SK-N-SH (cell line): ENCODE results near the gene CLEC4E. TPM values are rescaled to one million over a fixed set of nuclear protein-coding genes. Genes with fewer than 3 reads are reported as not detected.

Source experiments
- CTCF ChIA-PET: fragments of 300-600, 350-600 bp; formaldehyde crosslinking; extraction: SDS; loops from one replicate; lab custom pipeline; 2021; lab: Yijun Ruan, JAX
- POLR2A ChIA-PET: fragments of 350-600 bp; sonication (Branson Sonifier 250); formaldehyde crosslinking; extraction: SDS; loops from one replicate; lab custom pipeline; 2020; ENCODE audit warnings: antibody characterized with exemption, inconsistent platforms; lab: Yijun Ruan, JAX
- DNase-seq: peaks from one replicate; pipeline ENCODE4 v3.0.0; 2012
- H2AFZ ChIP-seq: fragments of 200-600 bp; sonication (generic); 2 replicates; pipeline ENCODE4 v1.8.1; 2016; ENCODE audit warnings: antibody characterized with exemption, mild to moderate bottlenecking, low read depth
- H3F3A ChIP-seq: fragments of 200-600 bp; sonication (generic); replicated peaks from 2 replicates; pipeline ENCODE3; 2016; ENCODE audit warnings: antibody characterized with exemption, mild to moderate bottlenecking; ENCODE audit not compliant: insufficient read depth
- H3K27ac ChIP-seq, 2 experiments: fragments of 200-500 bp in 1 of 2; fragments of 200-600 bp in 1 of 2; sonication (Bioruptor generic) in 1 of 2; sonication (generic), shearing (Covaris generic) in 1 of 2; 2 replicates each; pipeline versions ENCODE4 v1.5.1 to v1.6.1; 2014 to 2016; ENCODE audit warnings: low read depth in 2 of 2, inconsistent platforms in 1 of 2, low read length in 1 of 2, mild to moderate bottlenecking in 1 of 2, mixed read lengths in 1 of 2
- H3K27me3 ChIP-seq: fragments of 200-600 bp; sonication (generic), shearing (Covaris generic); 2 replicates; pipeline ENCODE4 v1.6.1; 2016; ENCODE audit warnings: mixed run types; ENCODE audit not compliant: insufficient read depth
- H3K36me3 ChIP-seq, 2 experiments: fragments of 200-500 bp in 1 of 2; fragments of 200-600 bp in 1 of 2; sonication (Bioruptor generic) in 1 of 2; sonication (generic) in 1 of 2; replicated peaks in 1 of 2; 2 replicates each; pipeline versions ENCODE3 to v1.5.1; 2014 to 2016; ENCODE audit warnings: low read length in 1 of 2, mild to moderate bottlenecking in 1 of 2; ENCODE audit not compliant: insufficient read depth in 2 of 2, control insufficient read depth in 1 of 2
- H3K4me1 ChIP-seq, 2 experiments: fragments of 200-500 bp in 1 of 2; fragments of 200-600 bp in 1 of 2; sonication (Bioruptor generic) in 1 of 2; sonication (generic), shearing (Covaris generic) in 1 of 2; 2 replicates each; pipeline versions ENCODE4 v1.5.1 to v1.6.1; 2014 to 2016; ENCODE audit warnings: low read depth in 1 of 2, low read length in 1 of 2, mixed run types in 1 of 2; ENCODE audit not compliant: insufficient read depth in 2 of 2, control insufficient read depth in 1 of 2
- H3K4me2 ChIP-seq: fragments of 200-600 bp; sonication (generic), shearing (Covaris generic); 2 replicates; pipeline ENCODE4 v1.6.1; 2017; ENCODE audit warnings: mixed run types
- H3K4me3 ChIP-seq, 2 experiments: fragments of 200-500 bp in 1 of 2; fragments of 200-600 bp in 1 of 2; sonication (Bioruptor generic) in 1 of 2; sonication (generic), shearing (Covaris generic) in 1 of 2; 2 replicates each; pipeline versions ENCODE4 v1.5.1 to v1.8.1; 2014 to 2016; ENCODE audit warnings: low read depth in 2 of 2, inconsistent platforms in 1 of 2, low read length in 1 of 2, mild to moderate bottlenecking in 1 of 2, mixed read lengths in 1 of 2, moderate library complexity in 1 of 2
- H3K79me2 ChIP-seq: fragments of 200-600 bp; sonication (generic); 2 replicates; pipeline ENCODE4 v1.8.1; 2017; ENCODE audit warnings: mild to moderate bottlenecking; ENCODE audit not compliant: insufficient read depth
- H3K9ac ChIP-seq: fragments of 200-600 bp; sonication (generic); 2 replicates; pipeline ENCODE4 v1.6.1; 2017; ENCODE audit warnings: mixed run types
- H3K9me2 ChIP-seq: fragments of 200-600 bp; sonication (generic); 2 replicates; pipeline ENCODE4 v1.6.1; 2017; ENCODE audit warnings: mixed run types
- H3K9me3 ChIP-seq: fragments of 200-600 bp; sonication (generic); 2 replicates; pipeline ENCODE4 v1.6.1; 2017; ENCODE audit warnings: mixed run types, mild to moderate bottlenecking, moderate library complexity
- H4K20me1 ChIP-seq: fragments of 200-600 bp; sonication (generic); 2 replicates; pipeline ENCODE4 v1.6.1; 2017; ENCODE audit warnings: mild to moderate bottlenecking, mixed run types; ENCODE audit not compliant: insufficient read depth
- FOSL2 ChIP-seq: IDR thresholded peaks from 2 replicates; pipeline ENCODE4 v1.4.0; 2012; ENCODE audit warnings: low read depth, mild to moderate bottlenecking, moderate library complexity, borderline replicate concordance
- FOXM1 ChIP-seq: IDR thresholded peaks from 2 replicates; pipeline ENCODE4 v1.4.0; 2012; ENCODE audit warnings: low read depth, mild to moderate bottlenecking
- GABPA ChIP-seq: IDR thresholded peaks from 2 replicates; pipeline ENCODE4 v1.4.0; 2012; ENCODE audit warnings: low read depth, mild to moderate bottlenecking
- GATA2 ChIP-seq: sonication (generic); formaldehyde crosslinking; IDR thresholded peaks from 2 replicates; pipeline ENCODE4 v1.5.0; 2020; ENCODE audit warnings: mild to moderate bottlenecking, missing genetic modification reagents
- JUND ChIP-seq: IDR thresholded peaks from 2 replicates; pipeline ENCODE4 v1.4.0; 2012
- MXI1 ChIP-seq: IDR thresholded peaks from 2 replicates; pipeline ENCODE4 v1.6.1; 2012; ENCODE audit warnings: mild to moderate bottlenecking, low read depth, low read length, improper control_type of control experiment
- NFIC ChIP-seq: IDR thresholded peaks from 2 replicates; pipeline ENCODE4 v1.4.0; 2012; ENCODE audit warnings: borderline replicate concordance
- RAD21 ChIP-seq: IDR thresholded peaks from 2 replicates; pipeline ENCODE4 v1.6.1; 2012; ENCODE audit warnings: mild to moderate bottlenecking, low read length
- RFX5 ChIP-seq: IDR thresholded peaks from 2 replicates; pipeline ENCODE4 v1.6.1; 2012; ENCODE audit warnings: mild to moderate bottlenecking, improper control_type of control experiment, low read length
- RXRA ChIP-seq: IDR thresholded peaks from 2 replicates; pipeline ENCODE4 v1.4.0; 2012; ENCODE audit warnings: low read depth, mild to moderate bottlenecking, borderline replicate concordance
- SMC3 ChIP-seq: IDR thresholded peaks from 2 replicates; pipeline ENCODE4 v1.6.1; 2012; ENCODE audit warnings: low read depth, low read length, improper control_type of control experiment
- TAF1 ChIP-seq: IDR thresholded peaks from 2 replicates; pipeline ENCODE4 v1.6.1; 2012; ENCODE audit warnings: low read depth, mild to moderate bottlenecking, low read length, moderate library complexity, borderline replicate concordance
- TEAD4 ChIP-seq: IDR thresholded peaks from 2 replicates; pipeline ENCODE4 v1.4.0; 2012; ENCODE audit warnings: mild to moderate bottlenecking, borderline replicate concordance; ENCODE audit not compliant: insufficient read depth
- YY1 ChIP-seq: IDR thresholded peaks from 2 replicates; pipeline ENCODE4 v1.4.0; 2012; ENCODE audit warnings: low read depth, mild to moderate bottlenecking
- WGBS: methylation state at CpG from one replicate; pipeline ENCODE4 v1.1.6; 2017; ENCODE audit warnings: low lambda C conversion rate; 5-methylcytosine and 5-hydroxymethylcytosine counted together
- polyA plus RNA-seq, 3 experiments: library from polyadenylated mRNA; depleted of rRNA; stranded (reverse); fragments of >200 nt; gene quantifications; 2 replicates each; pipeline ENCODE4 v1.2.3, GENCODE V29; 2012
- TF ChIP-seq, protein P1 (sequence below): IDR thresholded peaks from 2 replicates; pipeline ENCODE4 v1.4.0; 2012; ENCODE audit warnings: low read depth, borderline replicate concordance
- TF ChIP-seq, protein P2 (sequence below): fragments of 200-600 bp; sonication (generic); IDR thresholded peaks from 2 replicates; pipeline ENCODE4 v1.6.1; 2017; ENCODE audit warnings: antibody characterized with exemption, mild to moderate bottlenecking, moderate library complexity
- TF ChIP-seq, protein P3 (sequence below): fragments of 150-350 bp; IDR thresholded peaks from 2 replicates; pipeline ENCODE4 v1.6.1; 2016; ENCODE audit warnings: mild to moderate bottlenecking, low read depth, low read length
- TF ChIP-seq, protein P4 (sequence below): IDR thresholded peaks from 2 replicates; pipeline ENCODE4 v1.4.0; 2012; ENCODE audit warnings: low read depth, borderline replicate concordance
- TF ChIP-seq, protein P5 (sequence below): fragments of 150-350 bp; IDR thresholded peaks from 2 replicates; pipeline ENCODE4 v1.6.1; 2017; ENCODE audit warnings: antibody characterized with exemption, low read length, low read depth, borderline replicate concordance

CLEC4E gene
- polyA plus RNA-seq, 1 of the 3 experiments (the other 2 are of a cell fraction) = not detected

DNA sequence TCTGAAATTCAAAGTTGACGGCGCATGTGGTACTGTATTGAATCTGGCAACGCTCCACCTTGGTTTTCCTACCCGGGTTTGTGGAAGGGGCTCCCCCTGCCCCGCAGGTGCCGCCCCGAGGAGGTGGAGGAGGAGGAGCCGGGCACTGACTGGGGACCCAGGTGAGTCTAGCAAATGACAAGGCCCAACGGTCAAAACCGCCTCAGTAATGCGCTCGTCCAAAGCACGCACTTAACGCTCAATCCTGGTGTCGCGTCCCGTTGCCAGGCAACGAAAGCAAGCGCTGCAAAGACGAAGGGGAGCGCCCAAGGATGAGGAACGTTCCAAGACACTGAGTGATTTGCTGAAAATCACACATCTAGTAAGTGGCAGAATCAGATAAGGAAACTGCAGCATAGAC is 24.0 kb upstream of the CLEC4E start:
- Histone ChIP-seq H3K4me2 (no peak overlapping the region), H3F3A (no peaks in the 10 kb centered on the region), H4K20me1 (no peaks in the 10 kb centered on the region), H3K9me2 (no peaks in the 10 kb centered on the region), H3K27me3 (no peaks in the 10 kb centered on the region), H3K27ac (no peak overlapping the region), H2AFZ (no peak overlapping the region)
- 11% methylated on average over 21 of the region's 22 CpGs for WGBS
- TF ChIP-seq RAD21 (no peak), FOSL2 (no peak), FOXM1 (no peak), RXRA (no peak), JUND (no peak), TAF1 (no peak), MXI1 (no peak), TEAD4 (no peak), SMC3 (no peak), NFIC (no peak), RFX5 (no peak), GABPA (no peak), YY1 (no peak), GATA2 (no peak)
- TF ChIP-seq, protein P1, sequence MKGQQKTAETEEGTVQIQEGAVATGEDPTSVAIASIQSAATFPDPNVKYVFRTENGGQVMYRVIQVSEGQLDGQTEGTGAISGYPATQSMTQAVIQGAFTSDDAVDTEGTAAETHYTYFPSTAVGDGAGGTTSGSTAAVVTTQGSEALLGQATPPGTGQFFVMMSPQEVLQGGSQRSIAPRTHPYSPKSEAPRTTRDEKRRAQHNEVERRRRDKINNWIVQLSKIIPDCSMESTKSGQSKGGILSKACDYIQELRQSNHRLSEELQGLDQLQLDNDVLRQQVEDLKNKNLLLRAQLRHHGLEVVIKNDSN = no peak
- TF ChIP-seq, protein P2, sequence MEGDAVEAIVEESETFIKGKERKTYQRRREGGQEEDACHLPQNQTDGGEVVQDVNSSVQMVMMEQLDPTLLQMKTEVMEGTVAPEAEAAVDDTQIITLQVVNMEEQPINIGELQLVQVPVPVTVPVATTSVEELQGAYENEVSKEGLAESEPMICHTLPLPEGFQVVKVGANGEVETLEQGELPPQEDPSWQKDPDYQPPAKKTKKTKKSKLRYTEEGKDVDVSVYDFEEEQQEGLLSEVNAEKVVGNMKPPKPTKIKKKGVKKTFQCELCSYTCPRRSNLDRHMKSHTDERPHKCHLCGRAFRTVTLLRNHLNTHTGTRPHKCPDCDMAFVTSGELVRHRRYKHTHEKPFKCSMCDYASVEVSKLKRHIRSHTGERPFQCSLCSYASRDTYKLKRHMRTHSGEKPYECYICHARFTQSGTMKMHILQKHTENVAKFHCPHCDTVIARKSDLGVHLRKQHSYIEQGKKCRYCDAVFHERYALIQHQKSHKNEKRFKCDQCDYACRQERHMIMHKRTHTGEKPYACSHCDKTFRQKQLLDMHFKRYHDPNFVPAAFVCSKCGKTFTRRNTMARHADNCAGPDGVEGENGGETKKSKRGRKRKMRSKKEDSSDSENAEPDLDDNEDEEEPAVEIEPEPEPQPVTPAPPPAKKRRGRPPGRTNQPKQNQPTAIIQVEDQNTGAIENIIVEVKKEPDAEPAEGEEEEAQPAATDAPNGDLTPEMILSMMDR = no peak
- TF ChIP-seq, protein P3, sequence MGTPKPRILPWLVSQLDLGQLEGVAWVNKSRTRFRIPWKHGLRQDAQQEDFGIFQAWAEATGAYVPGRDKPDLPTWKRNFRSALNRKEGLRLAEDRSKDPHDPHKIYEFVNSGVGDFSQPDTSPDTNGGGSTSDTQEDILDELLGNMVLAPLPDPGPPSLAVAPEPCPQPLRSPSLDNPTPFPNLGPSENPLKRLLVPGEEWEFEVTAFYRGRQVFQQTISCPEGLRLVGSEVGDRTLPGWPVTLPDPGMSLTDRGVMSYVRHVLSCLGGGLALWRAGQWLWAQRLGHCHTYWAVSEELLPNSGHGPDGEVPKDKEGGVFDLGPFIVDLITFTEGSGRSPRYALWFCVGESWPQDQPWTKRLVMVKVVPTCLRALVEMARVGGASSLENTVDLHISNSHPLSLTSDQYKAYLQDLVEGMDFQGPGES = no peak
- TF ChIP-seq, protein P4, sequence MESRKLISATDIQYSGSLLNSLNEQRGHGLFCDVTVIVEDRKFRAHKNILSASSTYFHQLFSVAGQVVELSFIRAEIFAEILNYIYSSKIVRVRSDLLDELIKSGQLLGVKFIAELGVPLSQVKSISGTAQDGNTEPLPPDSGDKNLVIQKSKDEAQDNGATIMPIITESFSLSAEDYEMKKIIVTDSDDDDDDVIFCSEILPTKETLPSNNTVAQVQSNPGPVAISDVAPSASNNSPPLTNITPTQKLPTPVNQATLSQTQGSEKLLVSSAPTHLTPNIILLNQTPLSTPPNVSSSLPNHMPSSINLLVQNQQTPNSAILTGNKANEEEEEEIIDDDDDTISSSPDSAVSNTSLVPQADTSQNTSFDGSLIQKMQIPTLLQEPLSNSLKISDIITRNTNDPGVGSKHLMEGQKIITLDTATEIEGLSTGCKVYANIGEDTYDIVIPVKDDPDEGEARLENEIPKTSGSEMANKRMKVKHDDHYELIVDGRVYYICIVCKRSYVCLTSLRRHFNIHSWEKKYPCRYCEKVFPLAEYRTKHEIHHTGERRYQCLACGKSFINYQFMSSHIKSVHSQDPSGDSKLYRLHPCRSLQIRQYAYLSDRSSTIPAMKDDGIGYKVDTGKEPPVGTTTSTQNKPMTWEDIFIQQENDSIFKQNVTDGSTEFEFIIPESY = no peak
- TF ChIP-seq, protein P5, sequence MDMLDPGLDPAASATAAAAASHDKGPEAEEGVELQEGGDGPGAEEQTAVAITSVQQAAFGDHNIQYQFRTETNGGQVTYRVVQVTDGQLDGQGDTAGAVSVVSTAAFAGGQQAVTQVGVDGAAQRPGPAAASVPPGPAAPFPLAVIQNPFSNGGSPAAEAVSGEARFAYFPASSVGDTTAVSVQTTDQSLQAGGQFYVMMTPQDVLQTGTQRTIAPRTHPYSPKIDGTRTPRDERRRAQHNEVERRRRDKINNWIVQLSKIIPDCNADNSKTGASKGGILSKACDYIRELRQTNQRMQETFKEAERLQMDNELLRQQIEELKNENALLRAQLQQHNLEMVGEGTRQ = no peak
- TF ChIP-seq, all 33 proteins: peak for 0
- Histone ChIP-seq H3K9ac (no peak overlapping the region), H3K79me2 (no peaks in the 10 kb centered on the region), H3K9me3 (no peaks in the 10 kb centered on the region), H3K4me3 (no peak overlapping the region), H3K36me3 (no peaks in the 10 kb centered on the region), H3K4me1 (no peaks in the 10 kb centered on the region)
- CTCF ChIA-PET = no interaction called here
- DNase-seq = no peak
- POLR2A ChIA-PET = no interaction called here
